ENCODE results near the gene PPP2R2C.
A peak's percentile ranks its signal among the peaks of the same experiment; 100 is the strongest.

PPP2R2C gene

DNA sequence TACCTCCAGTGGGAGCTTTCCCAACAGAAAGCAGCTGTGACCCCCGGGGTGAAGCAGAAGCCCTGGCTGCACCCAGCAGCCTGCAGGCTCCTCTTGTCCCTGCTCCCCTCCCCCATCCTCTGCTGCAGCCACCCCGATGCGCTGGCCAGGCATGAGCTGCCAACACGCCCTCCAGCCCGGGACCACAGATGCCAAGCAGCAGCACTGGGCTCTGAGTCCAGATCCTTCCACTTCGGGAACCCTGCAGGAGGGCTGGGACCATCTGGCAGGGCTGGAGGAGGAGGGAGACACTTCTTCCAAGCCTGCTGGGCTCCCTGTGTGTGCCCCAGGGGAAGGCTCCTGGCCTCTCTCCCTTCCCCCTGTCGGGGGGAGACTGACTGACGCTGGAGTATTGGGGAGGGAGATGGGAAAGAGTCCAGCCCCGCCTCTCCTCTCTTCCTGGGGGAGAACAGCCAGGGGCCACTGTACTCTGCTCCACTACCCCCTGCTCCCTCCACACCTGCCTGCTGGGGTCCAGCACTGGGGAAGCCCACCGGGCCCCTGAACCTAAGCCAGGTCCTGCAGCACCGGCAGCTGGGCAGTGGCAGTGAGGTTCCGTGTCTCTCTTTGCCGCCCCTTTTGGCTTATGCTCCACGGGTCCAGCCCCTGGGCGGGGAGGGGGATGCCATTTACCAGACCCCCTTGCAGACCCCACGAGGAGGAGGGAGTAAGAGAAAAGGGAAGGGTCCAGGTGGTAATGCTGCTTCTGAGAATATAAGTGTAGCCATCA lies 55.7 kb downstream of the PPP2R2C start:
- Histone ChIP-seq H2BK5ac (ENCODE audit: low read depth, low read length, poor library complexity, severe bottlenecking) (no peak overlapping the region), H4K91ac (ENCODE audit: low read length) (no peak overlapping the region), H2AFZ (ENCODE audit: low read depth, low read length) (no peak overlapping the region), H3K4ac (ENCODE audit: low read depth in 1 of 2, low read length in 2 of 2) (no peak overlapping the region), H3K9me3 (ENCODE audit: control insufficient read depth, low read length) (no peaks in the 10 kb centered on the region), H3K14ac (ENCODE audit: low read length in 2 of 2) (no peak overlapping the region), H3K27ac (ENCODE audit: low read length, poor library complexity, severe bottlenecking) (no peak overlapping the region), H3K4me2 (ENCODE audit: low read length, poor library complexity, severe bottlenecking) (no peak overlapping the region), H2AK5ac (ENCODE audit: low read length, severe bottlenecking) (no peak overlapping the region), H2BK120ac (ENCODE audit: low read depth, low read length) (no peak overlapping the region), H3K79me1 (replicated peaks; ENCODE audit: low read length, poor library complexity, severe bottlenecking) (no peaks in the 10 kb centered on the region), H4K8ac (ENCODE audit: low read length) (no peak overlapping the region), H3K4me1 (ENCODE audit: control insufficient read depth, insufficient read depth, low read depth, low read length) (no peaks in the 10 kb centered on the region), H3K23ac (ENCODE audit: low read length in 2 of 2) (no peak overlapping the region), H2BK12ac (ENCODE audit: low read length in 2 of 2) (no peak overlapping the region), H3K36me3 (ENCODE audit: control insufficient read depth in 1 of 2, insufficient read depth in 2 of 2, low read depth in 1 of 2, low read length in 2 of 2) (no peaks in the 10 kb centered on the region), H2BK15ac (ENCODE audit: low read depth, poor library complexity, severe bottlenecking) (no peak overlapping the region), H3K27me3 (ENCODE audit: control insufficient read depth in 1 of 2, insufficient read depth in 1 of 2, low read length in 2 of 2) (peaks cover 8 to 45% of the 10 kb centered on the region in 2 experiments), H3K9ac (ENCODE audit: low read length) (no peak overlapping the region), H3K18ac (ENCODE audit: low read depth in 1 of 2, low read length in 2 of 2) (no peak overlapping the region), H3K4me3 (ENCODE audit: insufficient read depth in 1 of 2, low read depth in 1 of 2, low read length in 2 of 2) (no peak overlapping the region)
- WGBS = 54% methylated on average over 13 of the region's 16 CpGs
- no peak for DNase-seq

DNA sequence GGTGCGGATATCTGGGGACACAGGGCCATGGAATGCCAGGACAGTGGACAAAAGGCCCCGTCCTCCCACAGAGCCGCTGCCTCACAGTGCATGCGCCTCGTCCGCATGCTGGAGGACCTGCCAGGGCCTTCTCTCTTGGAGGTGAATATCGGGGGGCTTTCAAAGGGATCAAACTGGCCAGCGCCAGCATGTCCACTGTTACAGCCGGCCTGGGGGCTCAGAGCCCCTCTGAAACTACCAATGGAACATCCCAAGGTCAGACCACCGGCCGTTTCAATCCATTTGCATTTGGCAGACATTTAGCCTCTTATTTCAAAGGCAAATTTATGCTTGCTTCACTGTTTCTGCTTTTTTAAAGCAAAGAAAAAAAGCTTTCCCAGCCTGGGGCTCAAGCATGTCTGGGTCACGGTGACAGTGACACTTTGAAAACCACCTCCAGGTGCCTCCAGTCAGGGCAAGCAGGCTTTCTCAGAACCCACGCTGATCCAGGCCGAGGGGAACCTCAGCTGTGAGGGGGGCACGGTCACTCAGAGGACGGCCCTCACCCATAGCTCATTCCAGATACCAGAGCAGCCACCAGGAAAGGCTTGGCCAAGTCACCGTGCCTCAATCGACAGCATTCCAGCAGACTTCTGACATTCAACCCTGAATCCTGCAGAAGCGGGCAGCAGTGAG lies 57.2 kb downstream of the PPP2R2C start:
- no peak overlapping the region for H3K18ac ChIP-seq (ENCODE audit: low read depth in 1 of 2, low read length in 2 of 2)
- DNase-seq = no peak

GRCh38 chr4:6414578-6414977 lies 57.8 kb downstream of the PPP2R2C start:
- peaks cover 8 to 45% of the 10 kb centered on the region in 2 experiments for H3K27me3 ChIP-seq (ENCODE audit: control insufficient read depth in 1 of 2, insufficient read depth in 1 of 2, low read length in 2 of 2)
- no peak overlapping the region for H3K9ac ChIP-seq (ENCODE audit: low read length)
- DNase-seq = no peak
- H2BK5ac ChIP-seq (ENCODE audit: low read depth, low read length, poor library complexity, severe bottlenecking) = no peak overlapping the region
- H2AK5ac ChIP-seq (ENCODE audit: low read length, severe bottlenecking) = no peak overlapping the region
- no peak overlapping the region for H3K4me3 ChIP-seq (ENCODE audit: insufficient read depth in 1 of 2, low read depth in 1 of 2, low read length in 2 of 2)
- H3K79me1 ChIP-seq (replicated peaks; ENCODE audit: low read length, poor library complexity, severe bottlenecking) = no peaks in the 10 kb centered on the region
- H3K23ac ChIP-seq (ENCODE audit: low read length in 2 of 2) = no peak overlapping the region
- H3K18ac ChIP-seq (ENCODE audit: low read depth in 1 of 2, low read length in 2 of 2) = no peak overlapping the region
- no peak overlapping the region for H3K4me2 ChIP-seq (ENCODE audit: low read length, poor library complexity, severe bottlenecking)
- H2BK15ac ChIP-seq (ENCODE audit: low read depth, poor library complexity, severe bottlenecking) = no peak overlapping the region
- no peaks in the 10 kb centered on the region for H3K4me1 ChIP-seq (ENCODE audit: control insufficient read depth, insufficient read depth, low read depth, low read length)
- no peak overlapping the region for H3K4ac ChIP-seq (ENCODE audit: low read depth in 1 of 2, low read length in 2 of 2)
- no peak overlapping the region for H3K14ac ChIP-seq (ENCODE audit: low read length in 2 of 2)
- WGBS = 65% methylated on average over 6 of the region's 6 CpGs
- no peak overlapping the region for H3K27ac ChIP-seq (ENCODE audit: low read length, poor library complexity, severe bottlenecking)
- H4K8ac ChIP-seq (ENCODE audit: low read length) = no peak overlapping the region
- H4K91ac ChIP-seq (ENCODE audit: low read length) = no peak overlapping the region
- H3K9me3 ChIP-seq (ENCODE audit: control insufficient read depth, low read length) = no peaks in the 10 kb centered on the region
- no peak overlapping the region for H2BK120ac ChIP-seq (ENCODE audit: low read depth, low read length)
- no peaks in the 10 kb centered on the region for H3K36me3 ChIP-seq (ENCODE audit: control insufficient read depth in 1 of 2, insufficient read depth in 2 of 2, low read depth in 1 of 2, low read length in 2 of 2)
- no peak overlapping the region for H2BK12ac ChIP-seq (ENCODE audit: low read length in 2 of 2)
- H2AFZ ChIP-seq (ENCODE audit: low read depth, low read length) = no peak overlapping the region

More for the DNA sequence above, 57.2 kb downstream of the PPP2R2C start:
- no peak overlapping the region for H2BK15ac ChIP-seq (ENCODE audit: low read depth, poor library complexity, severe bottlenecking)
- H3K79me1 ChIP-seq (replicated peaks; ENCODE audit: low read length, poor library complexity, severe bottlenecking) = no peaks in the 10 kb centered on the region
- no peak overlapping the region for H3K27ac ChIP-seq (ENCODE audit: low read length, poor library complexity, severe bottlenecking)
- peaks cover 8 to 45% of the 10 kb centered on the region in 2 experiments for H3K27me3 ChIP-seq (ENCODE audit: control insufficient read depth in 1 of 2, insufficient read depth in 1 of 2, low read length in 2 of 2)
- no peaks in the 10 kb centered on the region for H3K9me3 ChIP-seq (ENCODE audit: control insufficient read depth, low read length)
- H3K4me2 ChIP-seq (ENCODE audit: low read length, poor library complexity, severe bottlenecking) = no peak overlapping the region
- no peak overlapping the region for H2BK12ac ChIP-seq (ENCODE audit: low read length in 2 of 2)
- no peaks in the 10 kb centered on the region for H3K36me3 ChIP-seq (ENCODE audit: control insufficient read depth in 1 of 2, insufficient read depth in 2 of 2, low read depth in 1 of 2, low read length in 2 of 2)
- no peak overlapping the region for H2BK5ac ChIP-seq (ENCODE audit: low read depth, low read length, poor library complexity, severe bottlenecking)
- no peak overlapping the region for H2AFZ ChIP-seq (ENCODE audit: low read depth, low read length)
- H3K14ac ChIP-seq (ENCODE audit: low read length in 2 of 2) = no peak overlapping the region
- no peak overlapping the region for H3K23ac ChIP-seq (ENCODE audit: low read length in 2 of 2)
- H3K9ac ChIP-seq (ENCODE audit: low read length) = no peak overlapping the region
- H3K4me1 ChIP-seq (ENCODE audit: control insufficient read depth, insufficient read depth, low read depth, low read length) = no peaks in the 10 kb centered on the region
- no peak overlapping the region for H3K4me3 ChIP-seq (ENCODE audit: insufficient read depth in 1 of 2, low read depth in 1 of 2, low read length in 2 of 2)
- no peak overlapping the region for H2BK120ac ChIP-seq (ENCODE audit: low read depth, low read length)
- H3K4ac ChIP-seq (ENCODE audit: low read depth in 1 of 2, low read length in 2 of 2) = no peak overlapping the region
- 69% methylated on average over 19 of the region's 19 CpGs for WGBS
- H2AK5ac ChIP-seq (ENCODE audit: low read length, severe bottlenecking) = no peak overlapping the region
- H4K91ac ChIP-seq (ENCODE audit: low read length) = no peak overlapping the region
- no peak overlapping the region for H4K8ac ChIP-seq (ENCODE audit: low read length)

- Histone ChIP-seq H3K4ac (ENCODE audit: low read depth in 1 of 2, low read length in 2 of 2) (no peak overlapping the region), H2BK15ac (ENCODE audit: low read depth, poor library complexity, severe bottlenecking) (no peak overlapping the region), H3K79me1 (replicated peaks; ENCODE audit: low read length, poor library complexity, severe bottlenecking) (no peaks in the 10 kb centered on the region), H3K18ac (ENCODE audit: low read depth in 1 of 2, low read length in 2 of 2) (no peak overlapping the region), H3K23ac (ENCODE audit: low read length in 2 of 2) (no peak overlapping the region), H3K9ac (ENCODE audit: low read length) (no peak overlapping the region), H2AK5ac (ENCODE audit: low read length, severe bottlenecking) (no peak overlapping the region), H3K27me3 (ENCODE audit: control insufficient read depth in 1 of 2, insufficient read depth in 1 of 2, low read length in 2 of 2) (peaks cover 8 to 38% of the 10 kb centered on the region in 2 experiments), H3K27ac (ENCODE audit: low read length, poor library complexity, severe bottlenecking) (no peak overlapping the region), H3K4me2 (ENCODE audit: low read length, poor library complexity, severe bottlenecking) (no peak overlapping the region), H2BK5ac (ENCODE audit: low read depth, low read length, poor library complexity, severe bottlenecking) (no peak overlapping the region), H3K9me3 (ENCODE audit: control insufficient read depth, low read length) (no peaks in the 10 kb centered on the region), H2BK120ac (ENCODE audit: low read depth, low read length) (no peak overlapping the region), H3K4me1 (ENCODE audit: control insufficient read depth, insufficient read depth, low read depth, low read length) (no peaks in the 10 kb centered on the region), H4K8ac (ENCODE audit: low read length) (no peak overlapping the region), H2AFZ (ENCODE audit: low read depth, low read length) (no peak overlapping the region), H3K14ac (ENCODE audit: low read length in 2 of 2) (no peak overlapping the region), H2BK12ac (ENCODE audit: low read length in 2 of 2) (no peak overlapping the region), H3K4me3 (ENCODE audit: insufficient read depth in 1 of 2, low read depth in 1 of 2, low read length in 2 of 2) (peak overlapping the region in 1 of 2 experiments; percentile 24), H3K36me3 (ENCODE audit: control insufficient read depth in 1 of 2, insufficient read depth in 2 of 2, low read depth in 1 of 2, low read length in 2 of 2) (no peaks in the 10 kb centered on the region), H4K91ac (ENCODE audit: low read length) (peak overlapping the region; percentile 12)
- WGBS = 88% methylated on average over 6 of the region's 6 CpGs
- no peak for DNase-seq
Measured at GRCh38 chr4:6410664-6411063, 61.8 kb downstream of the PPP2R2C start.
